HEK293 (cell line): ENCODE data around the gene BTAF1.

Experiments used
- CTCF ChIA-PET: fragments of 350-600 bp; formaldehyde crosslinking; extraction: SDS; loops from one replicate; lab custom pipeline; 2021; ENCODE audit warnings: antibody characterized with exemption; lab: Yijun Ruan, JAX
- POLR2A ChIA-PET: fragments of 300-600 bp; formaldehyde crosslinking; extraction: SDS; loops from one replicate; lab custom pipeline; 2020; ENCODE audit warnings: antibody characterized with exemption, inconsistent platforms; lab: Yijun Ruan, JAX
- H3K27ac ChIP-seq: fragments of 200-500 bp; sonication (Bioruptor generic); 2 replicates; pipeline ENCODE4 v1.5.1; 2014; ENCODE audit warnings: low read depth, low read length, control low read depth, inconsistent platforms; ENCODE audit errors: extremely low read depth
- H3K36me3 ChIP-seq, 2 experiments: fragments of 200-500 bp in 1 of 2; sonication (Bioruptor generic) in 1 of 2; 1 replicate in 1 of 2; 2 replicates in 1 of 2; pipeline ENCODE4 v1.5.1; 2014 to 2017; ENCODE audit warnings: inconsistent platforms in 2 of 2, low read length in 2 of 2; ENCODE audit not compliant: control insufficient read depth in 2 of 2, insufficient read depth in 1 of 2
- H3K4me1 ChIP-seq: fragments of 200-500 bp; sonication (Bioruptor generic); 2 replicates; pipeline ENCODE4 v1.5.1; 2014; ENCODE audit warnings: mild to moderate bottlenecking, low read length, inconsistent platforms; ENCODE audit not compliant: control insufficient read depth, insufficient read depth
- H3K4me3 ChIP-seq: 2 replicates; pipeline ENCODE4 v1.5.1; 2011; ENCODE audit warnings: low read depth, mild to moderate bottlenecking, control low read depth, low read length, moderate library complexity
- H3K9me3 ChIP-seq: fragments of 200-500 bp; sonication (Bioruptor generic); 2 replicates; pipeline ENCODE4 v1.5.1; 2014; ENCODE audit warnings: low read depth, low read length, inconsistent platforms; ENCODE audit not compliant: control insufficient read depth, insufficient read depth
- ATF2 ChIP-seq: fragments of 450-650 bp; formaldehyde crosslinking; IDR thresholded peaks from 2 replicates; pipeline ENCODE4 v1.5.1; 2016; ENCODE audit warnings: missing biosample characterization, missing genetic modification characterization, low read depth
- KLF16 ChIP-seq: fragments of 450-650 bp; formaldehyde crosslinking; IDR thresholded peaks from 2 replicates; pipeline ENCODE4 v1.5.1; 2017; ENCODE audit warnings: missing biosample characterization, missing genetic modification characterization
- PRDM2 ChIP-seq: fragments of 450-650 bp; formaldehyde crosslinking; IDR thresholded peaks from 2 replicates; pipeline ENCODE4 v1.5.1; 2016; ENCODE audit warnings: missing biosample characterization, missing genetic modification characterization, borderline replicate concordance
- ZBTB21 ChIP-seq: fragments of 450-650 bp; formaldehyde crosslinking; IDR thresholded peaks from 2 replicates; pipeline ENCODE4 v1.5.1; 2017; ENCODE audit warnings: missing biosample characterization, missing genetic modification characterization
- ZBTB48 ChIP-seq: fragments of 450-650 bp; formaldehyde crosslinking; IDR thresholded peaks from 2 replicates; pipeline ENCODE4 v1.5.1; 2016; ENCODE audit warnings: missing biosample characterization, missing genetic modification characterization
- ZFP3 ChIP-seq: fragments of 450-650 bp; formaldehyde crosslinking; IDR thresholded peaks from 2 replicates; pipeline ENCODE4 v1.5.1; 2016; ENCODE audit warnings: low read depth, missing biosample characterization, missing genetic modification characterization
- ZNF174 ChIP-seq: fragments of 450-650 bp; formaldehyde crosslinking; IDR thresholded peaks from 2 replicates; pipeline ENCODE4 v1.5.0; 2017; ENCODE audit warnings: missing biosample characterization, mild to moderate bottlenecking, missing genetic modification characterization
- ZNF184 ChIP-seq: fragments of 450-650 bp; IDR thresholded peaks from 2 replicates; pipeline ENCODE4 v1.5.1; 2018; ENCODE audit warnings: missing biosample characterization, mild to moderate bottlenecking, missing genetic modification characterization
- ZNF2 ChIP-seq: fragments of 450-650 bp; formaldehyde crosslinking; IDR thresholded peaks from 2 replicates; pipeline ENCODE4 v1.5.1; 2016; ENCODE audit warnings: missing biosample characterization, missing genetic modification characterization
- ZNF416 ChIP-seq: fragments of 450-650 bp; formaldehyde crosslinking; IDR thresholded peaks from 2 replicates; pipeline ENCODE4 v1.5.1; 2016; ENCODE audit warnings: missing biosample characterization, missing genetic modification characterization
- ZNF433 ChIP-seq: fragments of 450-650 bp; formaldehyde crosslinking; IDR thresholded peaks from 2 replicates; pipeline ENCODE4 v1.5.1; 2016; ENCODE audit warnings: missing biosample characterization, missing genetic modification characterization, low read depth
- ZNF558 ChIP-seq: fragments of 450-650 bp; formaldehyde crosslinking; IDR thresholded peaks from 2 replicates; pipeline ENCODE4 v1.5.1; 2016; ENCODE audit warnings: missing biosample characterization, missing genetic modification characterization
- ZNF600 ChIP-seq: fragments of 450-650 bp; formaldehyde crosslinking; IDR thresholded peaks from 2 replicates; pipeline ENCODE4 v1.5.1; 2016; ENCODE audit warnings: missing biosample characterization, missing genetic modification characterization
- ZNF610 ChIP-seq: fragments of 450-650 bp; formaldehyde crosslinking; IDR thresholded peaks from 2 replicates; pipeline ENCODE4 v1.5.1; 2016; ENCODE audit warnings: missing biosample characterization, missing genetic modification characterization, borderline replicate concordance
- ZNF843 ChIP-seq: fragments of 450-650 bp; formaldehyde crosslinking; IDR thresholded peaks from 2 replicates; pipeline ENCODE4 v1.5.1; 2016; ENCODE audit warnings: missing biosample characterization, missing genetic modification characterization
- ZSCAN23 ChIP-seq: fragments of 450-650 bp; formaldehyde crosslinking; IDR thresholded peaks from 2 replicates; pipeline ENCODE4 v1.5.1; 2016; ENCODE audit warnings: missing biosample characterization, missing genetic modification characterization
- ZSCAN5A ChIP-seq: fragments of 450-650 bp; formaldehyde crosslinking; IDR thresholded peaks from 2 replicates; pipeline ENCODE4 v1.5.1; 2016; ENCODE audit warnings: missing biosample characterization, missing genetic modification characterization
- TF ChIP-seq, protein P1 (sequence below): fragments of 450-650 bp; formaldehyde crosslinking; IDR thresholded peaks from 2 replicates; pipeline ENCODE4 v1.5.1; 2016; ENCODE audit warnings: missing biosample characterization, missing genetic modification characterization

The BTAF1 gene

GRCh38 chr10:91930939-91931338 lies 7.4 kb downstream of the BTAF1 start:
- Histone ChIP-seq H3K4me3 (no peak overlapping the region), H3K4me1 (peaks cover 11% of the 10 kb centered on the region), H3K36me3 (peaks cover 21 to 44% of the 10 kb centered on the region in 2 experiments), H3K27ac (no peak overlapping the region), H3K9me3 (no peaks in the 10 kb centered on the region)
- no peak for TF ChIP-seq ZNF610 (tag by site-specific recombination)
- TF ChIP-seq ZNF843 = no peak
- TF ChIP-seq ZBTB48 (tag by site-specific recombination) = no peak
- TF ChIP-seq ZNF558 (tag by site-specific recombination) = no peak
- ChIA-PET CTCF (no interaction called here), POLR2A (no interaction called here)

DNA sequence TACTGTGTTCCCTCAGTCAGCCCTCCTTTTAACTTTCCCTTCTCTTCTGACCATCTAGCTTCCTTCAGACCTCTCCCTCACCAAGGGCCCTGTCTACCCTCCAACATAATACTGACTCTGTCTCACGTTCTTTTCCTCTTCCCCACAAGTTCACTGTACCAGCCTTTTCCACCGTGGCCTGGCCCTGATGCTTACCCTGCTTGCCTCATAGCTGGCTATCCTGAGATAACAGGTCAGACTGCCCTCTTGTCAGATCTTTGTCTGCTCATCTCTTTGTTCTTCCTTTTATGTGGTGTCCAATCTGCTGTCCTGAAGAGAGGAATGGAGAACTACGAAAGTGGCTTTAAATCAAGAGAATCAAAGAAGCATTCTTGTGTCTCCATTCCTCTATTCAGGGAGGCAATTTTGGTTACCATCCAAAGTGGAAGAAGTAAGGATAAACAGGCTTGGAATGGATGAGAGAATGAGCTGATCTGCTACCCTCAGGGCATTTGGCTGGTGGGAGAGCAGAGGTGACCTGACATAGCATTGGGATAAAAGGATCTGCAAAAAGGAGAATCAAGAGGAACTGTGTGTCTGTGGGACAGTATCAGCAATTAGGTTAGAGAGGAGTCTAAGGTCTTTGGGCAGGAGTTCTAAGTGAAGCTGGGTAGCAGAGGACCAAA lies 8.1 kb downstream of the BTAF1 start:
- H3K4me3 ChIP-seq = no peak overlapping the region
- CTCF ChIA-PET = no interaction called here
- POLR2A ChIA-PET = interaction anchor here (1.8 kb wide), 1 partner anchor 8 kb away, joined by 10 read pairs; the partner anchor contains the start of gene BTAF1
- H3K9me3 ChIP-seq = no peaks in the 10 kb centered on the region
- H3K27ac ChIP-seq = no peak overlapping the region
- H3K4me1 ChIP-seq = peaks cover 11% of the 10 kb centered on the region
- peaks cover 21 to 45% of the 10 kb centered on the region in 2 experiments for H3K36me3 ChIP-seq
- TF ChIP-seq ZSCAN23 (tag by site-specific recombination) = no peak
- TF ChIP-seq ZBTB21 (tag by site-specific recombination) = no peak
- TF ChIP-seq PRDM2 (tag by site-specific recombination) = no peak
- TF ChIP-seq KLF16 (tag by site-specific recombination) = no peak
- TF ChIP-seq ZNF184 (tag by site-specific recombination) = no peak
- TF ChIP-seq, protein P1, sequence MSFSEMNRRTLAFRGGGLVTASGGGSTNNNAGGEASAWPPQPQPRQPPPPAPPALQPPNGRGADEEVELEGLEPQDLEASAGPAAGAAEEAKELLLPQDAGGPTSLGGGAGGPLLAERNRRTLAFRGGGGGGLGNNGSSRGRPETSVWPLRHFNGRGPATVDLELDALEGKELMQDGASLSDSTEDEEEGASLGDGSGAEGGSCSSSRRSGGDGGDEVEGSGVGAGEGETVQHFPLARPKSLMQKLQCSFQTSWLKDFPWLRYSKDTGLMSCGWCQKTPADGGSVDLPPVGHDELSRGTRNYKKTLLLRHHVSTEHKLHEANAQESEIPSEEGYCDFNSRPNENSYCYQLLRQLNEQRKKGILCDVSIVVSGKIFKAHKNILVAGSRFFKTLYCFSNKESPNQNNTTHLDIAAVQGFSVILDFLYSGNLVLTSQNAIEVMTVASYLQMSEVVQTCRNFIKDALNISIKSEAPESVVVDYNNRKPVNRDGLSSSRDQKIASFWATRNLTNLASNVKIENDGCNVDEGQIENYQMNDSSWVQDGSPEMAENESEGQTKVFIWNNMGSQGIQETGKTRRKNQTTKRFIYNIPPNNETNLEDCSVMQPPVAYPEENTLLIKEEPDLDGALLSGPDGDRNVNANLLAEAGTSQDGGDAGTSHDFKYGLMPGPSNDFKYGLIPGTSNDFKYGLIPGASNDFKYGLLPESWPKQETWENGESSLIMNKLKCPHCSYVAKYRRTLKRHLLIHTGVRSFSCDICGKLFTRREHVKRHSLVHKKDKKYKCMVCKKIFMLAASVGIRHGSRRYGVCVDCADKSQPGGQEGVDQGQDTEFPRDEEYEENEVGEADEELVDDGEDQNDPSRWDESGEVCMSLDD (tag by site-specific recombination) = no peak
- TF ChIP-seq ZNF600 (tag by site-specific recombination) = no peak
- no peak for TF ChIP-seq ZFP3 (tag by site-specific recombination)
- TF ChIP-seq ZNF174 (tag by site-specific recombination) = no peak
- no peak for TF ChIP-seq ZSCAN5A
- no peak for TF ChIP-seq ZNF433
- TF ChIP-seq ATF2 (tag by site-specific recombination) = no peak
- TF ChIP-seq ZNF2 (tag by site-specific recombination) = no peak
- TF ChIP-seq ZNF416 (tag by site-specific recombination) = no peak
